ENCODE measurements around the gene DGCR6.
"Not testable (repeated sequence)": the region's sequence is repeated elsewhere in the genome, so short reads cannot be mapped to it uniquely, and the experiment has no call there.

Gene DGCR6

GRCh38 chr22:18960166-18960820, 54.2 kb downstream of the DGCR6 start:
- not testable (repeated sequence) for DNase-seq (ENCODE audit: low read depth in 2 of 2)

GRCh38 chr22:18961201-18961600, 55.1 kb downstream of the DGCR6 start:
- DNase-seq (ENCODE audit: low read depth in 2 of 2): not testable (repeated sequence)

Measured in stimulated activated CD4-positive, alpha-beta T cell treated with anti-CD3 and anti-CD28 coated beads, Interleukin-15, amount 100 ng/mL, for 48 hours (primary cell).